ENCODE measurements around the gene RNF223. TPM values are rescaled to one million over a fixed set of nuclear protein-coding genes. Genes with fewer than 3 reads are reported as not detected.

RNF223 gene
- total and polyA plus RNA-seq, 4 donors = 0.54 to 2.4 (median 1.4) TPM

DNA sequence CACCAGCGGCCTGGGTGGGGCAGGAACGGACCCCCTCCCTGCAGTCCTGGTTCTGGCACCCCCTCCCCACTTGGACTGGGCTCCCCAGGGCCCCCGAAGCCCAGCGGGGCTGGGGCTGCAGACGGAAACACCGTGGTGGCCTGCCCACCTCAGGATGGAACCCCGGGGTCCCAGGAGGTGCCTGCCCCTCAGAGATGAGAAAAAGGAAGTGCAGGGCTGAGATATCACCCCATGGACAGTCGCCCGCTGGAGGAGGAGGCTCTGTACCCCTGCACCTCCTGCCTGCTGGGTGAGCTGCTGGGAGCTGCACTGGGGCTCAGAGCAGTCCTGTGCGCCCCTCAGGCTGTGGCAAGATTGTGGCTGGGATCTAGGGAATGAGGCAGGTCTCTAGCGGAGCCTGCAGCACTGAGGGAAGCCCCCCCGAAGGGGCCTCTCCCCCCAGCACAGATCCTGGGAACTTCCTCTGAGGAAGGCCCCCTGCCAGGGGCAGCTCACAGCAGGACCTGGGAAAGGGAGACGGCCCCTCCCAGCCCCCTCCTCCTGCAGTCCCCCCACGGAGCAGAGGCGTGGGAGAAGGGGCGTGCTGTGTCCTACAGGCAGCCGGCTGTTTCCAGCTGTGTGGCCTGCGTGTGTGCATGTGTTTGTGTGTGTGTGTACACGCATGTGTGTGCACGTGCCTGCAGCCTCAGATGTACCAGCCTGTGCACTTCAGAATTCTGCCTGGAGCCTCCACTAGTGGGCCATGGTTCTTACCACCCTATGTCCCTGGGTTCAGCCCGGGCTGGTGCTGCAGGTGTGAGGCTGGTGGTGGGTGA lies 47.3 kb downstream of the RNF223 start:
- no peaks in the 10 kb centered on the region for H3K27me3 ChIP-seq (ENCODE audit: control insufficient read depth in 3 of 3, insufficient read depth in 3 of 3, low read length in 2 of 3)
- H3K9me3 ChIP-seq (ENCODE audit: control insufficient read depth in 4 of 4, insufficient read depth in 3 of 4, low read length in 3 of 4) = no peaks in the 10 kb centered on the region
- no peak overlapping the region for H3K4me3 ChIP-seq
- DNase-seq = peak in 2 of 3 donors; percentile 31 to 49
- 66 to 70% methylated on average over 21 of the region's 21 CpGs for WGBS, 2 donors
- TF ChIP-seq, protein P1, sequence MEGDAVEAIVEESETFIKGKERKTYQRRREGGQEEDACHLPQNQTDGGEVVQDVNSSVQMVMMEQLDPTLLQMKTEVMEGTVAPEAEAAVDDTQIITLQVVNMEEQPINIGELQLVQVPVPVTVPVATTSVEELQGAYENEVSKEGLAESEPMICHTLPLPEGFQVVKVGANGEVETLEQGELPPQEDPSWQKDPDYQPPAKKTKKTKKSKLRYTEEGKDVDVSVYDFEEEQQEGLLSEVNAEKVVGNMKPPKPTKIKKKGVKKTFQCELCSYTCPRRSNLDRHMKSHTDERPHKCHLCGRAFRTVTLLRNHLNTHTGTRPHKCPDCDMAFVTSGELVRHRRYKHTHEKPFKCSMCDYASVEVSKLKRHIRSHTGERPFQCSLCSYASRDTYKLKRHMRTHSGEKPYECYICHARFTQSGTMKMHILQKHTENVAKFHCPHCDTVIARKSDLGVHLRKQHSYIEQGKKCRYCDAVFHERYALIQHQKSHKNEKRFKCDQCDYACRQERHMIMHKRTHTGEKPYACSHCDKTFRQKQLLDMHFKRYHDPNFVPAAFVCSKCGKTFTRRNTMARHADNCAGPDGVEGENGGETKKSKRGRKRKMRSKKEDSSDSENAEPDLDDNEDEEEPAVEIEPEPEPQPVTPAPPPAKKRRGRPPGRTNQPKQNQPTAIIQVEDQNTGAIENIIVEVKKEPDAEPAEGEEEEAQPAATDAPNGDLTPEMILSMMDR (IDR thresholded peaks at IDR 0.05; ENCODE audit: control extremely low read depth, extremely low read depth) = no peak
- H3K9ac ChIP-seq (ENCODE audit: insufficient read depth in 1 of 2, low read length in 2 of 2) = no peak overlapping the region
- H3K4me1 ChIP-seq (ENCODE audit: control insufficient read depth in 5 of 5, insufficient read depth in 5 of 5, low read length in 5 of 5) = peaks cover 0 to 29% (median 26%) of the 10 kb centered on the region in 5 donors
- H3K36me3 ChIP-seq (ENCODE audit: control insufficient read depth in 4 of 4, insufficient read depth in 4 of 4, low read length in 4 of 4) = peaks cover 0 to 1% (median 0%) of the 10 kb centered on the region in 4 donors
- ATAC-seq (ENCODE audit: insufficient read depth, low FRiP score) = no peak
- H3K27ac ChIP-seq (ENCODE audit: low read depth in 1 of 2, low read length in 1 of 2) = no peak overlapping the region

DNA sequence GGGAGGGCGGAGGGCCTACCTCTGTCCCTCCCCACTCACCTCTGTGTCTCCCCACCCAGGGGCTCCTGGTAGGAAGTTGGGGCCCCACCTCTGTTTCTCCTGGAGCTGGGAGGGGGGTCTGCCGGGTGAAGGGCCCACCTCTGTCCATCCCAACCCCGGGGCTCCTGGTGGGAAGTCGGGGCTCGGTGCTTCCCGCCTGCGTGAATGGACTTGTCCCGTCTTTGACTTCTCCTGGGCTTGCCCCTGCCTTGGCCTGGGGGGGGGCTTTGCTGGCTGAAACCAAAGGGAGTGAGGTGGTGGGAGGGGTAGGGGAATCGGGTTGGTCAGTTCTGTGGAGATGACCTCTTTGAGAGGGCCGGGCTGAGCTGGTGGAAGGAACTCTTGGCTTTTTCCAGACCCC lies 48.4 kb downstream of the RNF223 start:
- no peak for DNase-seq
- no peak overlapping the region for H3K27ac ChIP-seq (ENCODE audit: low read depth in 1 of 2, low read length in 1 of 2)
- WGBS, 2 donors = 78 to 79% methylated on average over 9 to 10 of the region's 10 CpGs

DNA sequence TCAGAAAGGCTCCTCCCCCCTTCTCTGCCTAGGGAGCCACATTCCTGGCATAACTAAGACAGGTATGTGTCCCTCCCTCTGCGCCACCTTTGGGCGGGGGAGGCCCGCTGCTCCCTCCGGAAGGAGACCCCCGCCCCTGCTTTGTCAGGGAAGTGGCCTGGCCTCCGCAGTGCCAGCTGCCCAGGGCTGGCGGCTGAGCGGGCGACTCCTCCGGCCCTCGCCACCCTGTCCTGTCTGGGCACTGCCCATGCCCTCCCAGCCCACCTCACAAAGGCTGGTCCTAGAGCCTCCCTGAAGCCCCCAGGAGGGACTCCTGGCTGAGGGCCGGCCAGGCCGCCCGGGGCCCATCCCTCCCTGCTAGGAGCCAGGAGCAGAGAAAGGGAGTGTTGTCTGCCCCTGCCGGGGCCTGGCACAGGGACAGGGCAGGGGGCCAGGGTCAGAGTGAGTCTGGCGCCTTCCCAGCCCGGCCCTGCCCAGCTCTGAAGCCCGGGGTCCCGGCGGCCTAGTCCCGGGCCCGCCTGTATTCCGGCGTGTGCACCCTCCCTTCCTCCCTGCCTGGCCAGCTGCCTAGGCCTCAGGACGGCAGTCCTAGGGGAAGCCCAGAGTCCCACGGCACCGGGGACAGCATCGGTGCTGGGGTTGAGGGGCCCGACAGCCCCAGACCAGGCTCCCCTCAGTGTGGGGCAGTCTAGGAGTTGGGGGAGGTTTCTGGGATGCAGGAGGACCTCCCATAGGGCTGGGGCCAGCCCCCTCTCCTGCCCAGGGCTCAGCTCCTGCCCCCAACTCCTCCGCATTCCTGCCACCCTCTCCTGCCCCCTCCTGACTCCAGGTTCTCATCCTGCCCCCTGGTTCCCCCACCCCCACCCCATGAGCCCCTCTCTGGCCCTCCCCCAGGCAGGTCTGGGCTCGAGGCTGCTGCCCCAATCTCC lies 49.1 kb downstream of the RNF223 start:
- DNase-seq (peak; percentile 61 to 83 (median 80)), ATAC-seq (ENCODE audit: insufficient read depth, low FRiP score) (peak; percentile 51)
- peak overlapping the region; percentile 2 for H3K4me3 ChIP-seq
- peaks cover 0 to 1% (median 0%) of the 10 kb centered on the region in 4 donors for H3K36me3 ChIP-seq (ENCODE audit: control insufficient read depth in 4 of 4, insufficient read depth in 4 of 4, low read length in 4 of 4)
- TF ChIP-seq, protein P1 (IDR thresholded peaks at IDR 0.05; ENCODE audit: control extremely low read depth, extremely low read depth) = no peak
- no peaks in the 10 kb centered on the region for H3K27me3 ChIP-seq (ENCODE audit: control insufficient read depth in 3 of 3, insufficient read depth in 3 of 3, low read length in 2 of 3)
- H3K9ac ChIP-seq (ENCODE audit: insufficient read depth in 1 of 2, low read length in 2 of 2) = no peak overlapping the region
- no peaks in the 10 kb centered on the region for H3K9me3 ChIP-seq (ENCODE audit: control insufficient read depth in 4 of 4, insufficient read depth in 3 of 4, low read length in 3 of 4)
- peak overlapping the region in 1 of 2 donors; percentile 84 for H3K27ac ChIP-seq (ENCODE audit: low read depth in 1 of 2, low read length in 1 of 2)
- peaks cover 0 to 35% (median 29%) of the 10 kb centered on the region in 5 donors for H3K4me1 ChIP-seq (ENCODE audit: control insufficient read depth in 5 of 5, insufficient read depth in 5 of 5, low read length in 5 of 5)
- WGBS, 2 donors = 38 to 74% methylated on average over 27 to 31 of the region's 31 CpGs

More for the DNA sequence above, 48.4 kb downstream of the RNF223 start:
- H3K4me1 ChIP-seq (ENCODE audit: control insufficient read depth in 5 of 5, insufficient read depth in 5 of 5, low read length in 5 of 5) = peaks cover 0 to 35% (median 29%) of the 10 kb centered on the region in 5 donors
- no peak for ATAC-seq (ENCODE audit: insufficient read depth, low FRiP score)
- H3K4me3 ChIP-seq = no peak overlapping the region
- no peaks in the 10 kb centered on the region for H3K9me3 ChIP-seq (ENCODE audit: control insufficient read depth in 4 of 4, insufficient read depth in 3 of 4, low read length in 3 of 4)
- no peak overlapping the region for H3K9ac ChIP-seq (ENCODE audit: insufficient read depth in 1 of 2, low read length in 2 of 2)
- peaks cover 0 to 1% (median 0%) of the 10 kb centered on the region in 4 donors for H3K36me3 ChIP-seq (ENCODE audit: control insufficient read depth in 4 of 4, insufficient read depth in 4 of 4, low read length in 4 of 4)
- H3K27me3 ChIP-seq (ENCODE audit: control insufficient read depth in 3 of 3, insufficient read depth in 3 of 3, low read length in 2 of 3) = no peaks in the 10 kb centered on the region
- TF ChIP-seq, protein P1 (IDR thresholded peaks at IDR 0.05; ENCODE audit: control extremely low read depth, extremely low read depth) = no peak
